ENCODE results near the gene FZD7.

DNA sequence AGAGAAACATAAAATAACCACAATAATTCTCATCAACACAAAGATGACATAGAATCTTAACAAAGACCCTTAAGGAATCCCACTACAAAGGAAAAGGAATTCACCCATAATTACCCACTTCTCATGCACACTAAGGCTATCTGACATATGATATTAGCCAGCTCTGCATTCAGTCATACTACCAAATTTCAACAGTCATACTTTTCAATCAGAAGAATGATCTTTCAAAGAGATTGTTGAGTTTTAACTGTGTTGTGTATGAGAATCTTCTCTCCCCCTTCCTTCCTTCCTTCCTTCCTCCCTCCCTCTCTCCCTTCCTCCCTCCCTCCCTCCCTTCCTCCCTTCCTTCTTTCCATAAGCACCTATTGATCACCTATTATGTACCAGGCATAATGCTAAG, 17.0 kb downstream of the FZD7 start:
- TF ChIP-seq, protein P1, sequence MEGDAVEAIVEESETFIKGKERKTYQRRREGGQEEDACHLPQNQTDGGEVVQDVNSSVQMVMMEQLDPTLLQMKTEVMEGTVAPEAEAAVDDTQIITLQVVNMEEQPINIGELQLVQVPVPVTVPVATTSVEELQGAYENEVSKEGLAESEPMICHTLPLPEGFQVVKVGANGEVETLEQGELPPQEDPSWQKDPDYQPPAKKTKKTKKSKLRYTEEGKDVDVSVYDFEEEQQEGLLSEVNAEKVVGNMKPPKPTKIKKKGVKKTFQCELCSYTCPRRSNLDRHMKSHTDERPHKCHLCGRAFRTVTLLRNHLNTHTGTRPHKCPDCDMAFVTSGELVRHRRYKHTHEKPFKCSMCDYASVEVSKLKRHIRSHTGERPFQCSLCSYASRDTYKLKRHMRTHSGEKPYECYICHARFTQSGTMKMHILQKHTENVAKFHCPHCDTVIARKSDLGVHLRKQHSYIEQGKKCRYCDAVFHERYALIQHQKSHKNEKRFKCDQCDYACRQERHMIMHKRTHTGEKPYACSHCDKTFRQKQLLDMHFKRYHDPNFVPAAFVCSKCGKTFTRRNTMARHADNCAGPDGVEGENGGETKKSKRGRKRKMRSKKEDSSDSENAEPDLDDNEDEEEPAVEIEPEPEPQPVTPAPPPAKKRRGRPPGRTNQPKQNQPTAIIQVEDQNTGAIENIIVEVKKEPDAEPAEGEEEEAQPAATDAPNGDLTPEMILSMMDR (IDR thresholded peaks at IDR 0.05): no peak
- TF ChIP-seq POLR2AphosphoS5 (IDR thresholded peaks at IDR 0.05; ENCODE audit: insufficient read depth in 1 of 2, low read depth in 1 of 2): no peak
